ENCODE data around the gene BNIP1.

The BNIP1 gene

GRCh38 chr5:173101245-173101644 lies 43.1 kb upstream of the BNIP1 start:
- no peak for TF ChIP-seq CTCF (conservative IDR thresholded peaks at IDR 0.05; ENCODE audit: low read length)
- TF ChIP-seq EZH2phosphoT487 (IDR thresholded peaks at IDR 0.05; ENCODE audit: borderline replicate concordance): no peak
- no peaks in the 10 kb centered on the region for H3K79me2 ChIP-seq (ENCODE audit: insufficient read depth, low read length)
- H2AFZ ChIP-seq (ENCODE audit: low read length): no peak overlapping the region
- no peaks in the 10 kb centered on the region for H3K9me2 ChIP-seq (replicated peaks; ENCODE audit: low read depth, low read length)
- no peak overlapping the region for H3K4me3 ChIP-seq (ENCODE audit: low read length, poor library complexity, severe bottlenecking)
- no peaks in the 10 kb centered on the region for H3K27me3 ChIP-seq (ENCODE audit: insufficient read depth, low read length, poor library complexity, severe bottlenecking)
- H3F3A ChIP-seq (ENCODE audit: low read depth): no peaks in the 10 kb centered on the region
- no peaks in the 10 kb centered on the region for H3K36me3 ChIP-seq (ENCODE audit: insufficient read depth, low read length)
- no peak overlapping the region for H3K9ac ChIP-seq (ENCODE audit: low read depth, low read length, poor library complexity, severe bottlenecking)
- H3K4me1 ChIP-seq (ENCODE audit: insufficient read depth, low read length, poor library complexity, severe bottlenecking): no peaks in the 10 kb centered on the region
- no peaks in the 10 kb centered on the region for H4K20me1 ChIP-seq (ENCODE audit: insufficient read depth, low read length, poor library complexity, severe bottlenecking)
- no peak overlapping the region for H3K4me2 ChIP-seq (ENCODE audit: low read depth, low read length, poor library complexity, severe bottlenecking)
- H3K9me3 ChIP-seq (ENCODE audit: insufficient read depth, low read depth, low read length): no peaks in the 10 kb centered on the region

- H3K9ac ChIP-seq (ENCODE audit: low read depth, low read length, poor library complexity, severe bottlenecking): no peak overlapping the region
- no peaks in the 10 kb centered on the region for H3K36me3 ChIP-seq (ENCODE audit: insufficient read depth, low read length)
- no peaks in the 10 kb centered on the region for H3K4me1 ChIP-seq (ENCODE audit: insufficient read depth, low read length, poor library complexity, severe bottlenecking)
- no peaks in the 10 kb centered on the region for H3K9me3 ChIP-seq (ENCODE audit: insufficient read depth, low read depth, low read length)
- H3K27me3 ChIP-seq (ENCODE audit: insufficient read depth, low read length, poor library complexity, severe bottlenecking): no peaks in the 10 kb centered on the region
- H3F3A ChIP-seq (ENCODE audit: low read depth): no peaks in the 10 kb centered on the region
- TF ChIP-seq EZH2phosphoT487 (IDR thresholded peaks at IDR 0.05; ENCODE audit: borderline replicate concordance) (no peak), CTCF (conservative IDR thresholded peaks at IDR 0.05; ENCODE audit: low read length) (no peak)
- H3K4me3 ChIP-seq (ENCODE audit: low read length, poor library complexity, severe bottlenecking): no peak overlapping the region
- H3K4me2 ChIP-seq (ENCODE audit: low read depth, low read length, poor library complexity, severe bottlenecking): no peak overlapping the region
- no peak overlapping the region for H2AFZ ChIP-seq (ENCODE audit: low read length)
- no peaks in the 10 kb centered on the region for H3K9me2 ChIP-seq (replicated peaks; ENCODE audit: low read depth, low read length)
- no peaks in the 10 kb centered on the region for H4K20me1 ChIP-seq (ENCODE audit: insufficient read depth, low read length, poor library complexity, severe bottlenecking)
- no peaks in the 10 kb centered on the region for H3K79me2 ChIP-seq (ENCODE audit: insufficient read depth, low read length)
Measured at GRCh38 chr5:173103411-173103810, 40.9 kb upstream of the BNIP1 start.

DNA sequence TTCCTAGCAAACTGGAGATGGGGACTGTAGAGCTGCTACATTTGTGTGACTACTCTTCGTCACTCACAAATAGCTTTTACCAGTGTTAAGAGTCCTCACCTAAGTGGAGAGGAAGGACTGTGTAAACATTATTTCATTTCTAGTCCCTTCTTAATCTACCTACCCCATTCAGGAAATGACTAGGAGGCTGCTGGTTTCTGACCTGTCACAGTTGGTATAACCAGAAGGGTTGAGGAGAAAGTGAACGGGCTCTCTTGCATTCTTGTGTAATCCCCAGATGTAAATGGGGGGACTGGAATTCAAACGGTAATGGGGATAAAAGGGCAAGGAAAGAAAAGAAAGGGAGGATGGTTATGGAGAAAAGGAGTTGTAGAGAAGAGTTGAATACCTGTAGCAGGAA lies 35.4 kb upstream of the BNIP1 start:
- H3K4me1 ChIP-seq (ENCODE audit: insufficient read depth, low read length, poor library complexity, severe bottlenecking): no peaks in the 10 kb centered on the region
- no peaks in the 10 kb centered on the region for H3F3A ChIP-seq (ENCODE audit: low read depth)
- TF ChIP-seq EZH2phosphoT487 (IDR thresholded peaks at IDR 0.05; ENCODE audit: borderline replicate concordance): no peak
- TF ChIP-seq CTCF (conservative IDR thresholded peaks at IDR 0.05; ENCODE audit: low read length): no peak
- H2AFZ ChIP-seq (ENCODE audit: low read length): no peak overlapping the region
- H3K79me2 ChIP-seq (ENCODE audit: insufficient read depth, low read length): no peaks in the 10 kb centered on the region
- H3K4me3 ChIP-seq (ENCODE audit: low read length, poor library complexity, severe bottlenecking): no peak overlapping the region
- H3K9me3 ChIP-seq (ENCODE audit: insufficient read depth, low read depth, low read length): no peaks in the 10 kb centered on the region
- H4K20me1 ChIP-seq (ENCODE audit: insufficient read depth, low read length, poor library complexity, severe bottlenecking): no peaks in the 10 kb centered on the region
- H3K9ac ChIP-seq (ENCODE audit: low read depth, low read length, poor library complexity, severe bottlenecking): no peak overlapping the region
- no peaks in the 10 kb centered on the region for H3K36me3 ChIP-seq (ENCODE audit: insufficient read depth, low read length)
- H3K27me3 ChIP-seq (ENCODE audit: insufficient read depth, low read length, poor library complexity, severe bottlenecking): no peaks in the 10 kb centered on the region
- no peak overlapping the region for H3K4me2 ChIP-seq (ENCODE audit: low read depth, low read length, poor library complexity, severe bottlenecking)
- H3K9me2 ChIP-seq (replicated peaks; ENCODE audit: low read depth, low read length): no peaks in the 10 kb centered on the region
